ENCODE measurements around the gene TTC6.

Gene TTC6

GRCh38 chr14:37595809-37596621 lies 586 bp downstream of the TTC6 start:
- TF ChIP-seq CTCF (conservative IDR thresholded peaks at IDR 0.05; ENCODE audit: low read depth, low read length) = no peak
- peak overlapping the region; percentile 15 for H3K4me3 ChIP-seq (ENCODE audit: low read length)

GRCh38 chr14:37596790-37597472 lies 1.5 kb downstream of the TTC6 start:
- no peak overlapping the region for H3K4me3 ChIP-seq (ENCODE audit: low read length)
- DNase-seq (ENCODE audit: low read depth) = no peak
- no peak for TF ChIP-seq CTCF (conservative IDR thresholded peaks at IDR 0.05; ENCODE audit: low read depth, low read length)

More at GRCh38 chr14:37595809-37596621, 586 bp downstream of the TTC6 start:
- DNase-seq (ENCODE audit: low read depth) = no peak

GRCh38 chr14:37597538-37597913 lies 2.1 kb downstream of the TTC6 start:
- no peak for DNase-seq (ENCODE audit: low read depth)
- H3K4me3 ChIP-seq (ENCODE audit: low read length) = no peak overlapping the region
- TF ChIP-seq CTCF (conservative IDR thresholded peaks at IDR 0.05; ENCODE audit: low read depth, low read length) = peak; percentile 59

- peak overlapping the region; percentile 17 for H3K4me3 ChIP-seq (ENCODE audit: low read length)
- TF ChIP-seq CTCF (conservative IDR thresholded peaks at IDR 0.05; ENCODE audit: low read depth, low read length) = no peak
- no peak for DNase-seq (ENCODE audit: low read depth)
Observed at GRCh38 chr14:37597914-37598746, 2.7 kb downstream of the TTC6 start.

- DNase-seq (ENCODE audit: low read depth) = no peak
- TF ChIP-seq CTCF (conservative IDR thresholded peaks at IDR 0.05; ENCODE audit: low read depth, low read length) = no peak
Observed at GRCh38 chr14:37598747-37599506, 3.5 kb downstream of the TTC6 start.

GRCh38 chr14:37599507-37600368 lies 4.3 kb downstream of the TTC6 start:
- no peak overlapping the region for H3K4me3 ChIP-seq (ENCODE audit: low read length)
- no peak for TF ChIP-seq CTCF (conservative IDR thresholded peaks at IDR 0.05; ENCODE audit: low read depth, low read length)
- DNase-seq (ENCODE audit: low read depth) = no peak

More at GRCh38 chr14:37598747-37599506, 3.5 kb downstream of the TTC6 start:
- H3K4me3 ChIP-seq (ENCODE audit: low read length) = no peak overlapping the region

All from retinal pigment epithelial cell (primary cell).